Measurements from ENCODE around the gene AK3.
"Not testable (repeated sequence)": the region's sequence is repeated elsewhere in the genome, so short reads cannot be mapped to it uniquely, and the experiment has no call there.

AK3 gene

GRCh38 chr9:4762108-4762885 is 21.3 kb upstream of the AK3 start:
- ATAC-seq (ENCODE audit: low read depth) (peak; percentile 68; the same call in 2 of the 3 replicates), DNase-seq (ENCODE audit: low spot score) (no peak)
- Histone ChIP-seq H3K4me3 (ENCODE audit: severe bottlenecking) (no peak overlapping the region), H3K9me3 (ENCODE audit: severe bottlenecking) (no peaks in the 10 kb centered on the region), H3K36me3 (ENCODE audit: low read depth) (no peaks in the 10 kb centered on the region), H3K4me1 (ENCODE audit: insufficient read depth, poor library complexity, severe bottlenecking) (no peaks in the 10 kb centered on the region), H3K27ac (ENCODE audit: poor library complexity, severe bottlenecking) (no peak overlapping the region), H3K27me3 (ENCODE audit: insufficient read depth, poor library complexity, severe bottlenecking) (no peaks in the 10 kb centered on the region)
- TF ChIP-seq, protein P1, sequence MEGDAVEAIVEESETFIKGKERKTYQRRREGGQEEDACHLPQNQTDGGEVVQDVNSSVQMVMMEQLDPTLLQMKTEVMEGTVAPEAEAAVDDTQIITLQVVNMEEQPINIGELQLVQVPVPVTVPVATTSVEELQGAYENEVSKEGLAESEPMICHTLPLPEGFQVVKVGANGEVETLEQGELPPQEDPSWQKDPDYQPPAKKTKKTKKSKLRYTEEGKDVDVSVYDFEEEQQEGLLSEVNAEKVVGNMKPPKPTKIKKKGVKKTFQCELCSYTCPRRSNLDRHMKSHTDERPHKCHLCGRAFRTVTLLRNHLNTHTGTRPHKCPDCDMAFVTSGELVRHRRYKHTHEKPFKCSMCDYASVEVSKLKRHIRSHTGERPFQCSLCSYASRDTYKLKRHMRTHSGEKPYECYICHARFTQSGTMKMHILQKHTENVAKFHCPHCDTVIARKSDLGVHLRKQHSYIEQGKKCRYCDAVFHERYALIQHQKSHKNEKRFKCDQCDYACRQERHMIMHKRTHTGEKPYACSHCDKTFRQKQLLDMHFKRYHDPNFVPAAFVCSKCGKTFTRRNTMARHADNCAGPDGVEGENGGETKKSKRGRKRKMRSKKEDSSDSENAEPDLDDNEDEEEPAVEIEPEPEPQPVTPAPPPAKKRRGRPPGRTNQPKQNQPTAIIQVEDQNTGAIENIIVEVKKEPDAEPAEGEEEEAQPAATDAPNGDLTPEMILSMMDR (IDR thresholded peaks at IDR 0.05; ENCODE audit: poor library complexity, severe bottlenecking), result peak; percentile 86

DNA sequence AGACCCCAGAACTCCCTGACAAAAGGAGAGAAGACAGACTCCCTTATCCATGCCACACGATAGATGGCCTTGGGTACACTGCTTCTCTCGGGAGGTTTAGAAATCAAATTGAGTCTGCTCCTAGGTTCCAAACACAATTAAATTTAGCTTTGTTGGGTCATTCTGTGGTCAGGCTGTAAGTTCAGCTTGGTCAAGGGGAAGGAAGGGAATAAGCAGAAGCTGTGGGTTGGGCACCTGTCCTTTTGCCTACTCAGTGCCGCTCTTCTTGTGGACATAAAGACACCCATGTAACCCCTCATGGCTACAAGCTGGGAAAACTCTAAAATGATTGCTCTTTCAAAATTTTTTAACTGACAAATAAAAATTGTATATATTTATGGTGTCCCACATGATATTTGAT is 19.1 kb upstream of the AK3 start:
- Histone ChIP-seq H3K27me3 (ENCODE audit: insufficient read depth, poor library complexity, severe bottlenecking) (no peaks in the 10 kb centered on the region), H3K4me1 (ENCODE audit: insufficient read depth, poor library complexity, severe bottlenecking) (peaks cover 5% of the 10 kb centered on the region), H3K36me3 (ENCODE audit: low read depth) (no peaks in the 10 kb centered on the region), H3K27ac (ENCODE audit: poor library complexity, severe bottlenecking) (no peak overlapping the region), H3K9me3 (ENCODE audit: severe bottlenecking) (no peaks in the 10 kb centered on the region), H3K4me3 (ENCODE audit: severe bottlenecking) (no peak overlapping the region)
- no peak for DNase-seq (ENCODE audit: low spot score)
- TF ChIP-seq, protein P1 (IDR thresholded peaks at IDR 0.05; ENCODE audit: poor library complexity, severe bottlenecking), result no peak
- no peak for ATAC-seq (ENCODE audit: low read depth)

DNA sequence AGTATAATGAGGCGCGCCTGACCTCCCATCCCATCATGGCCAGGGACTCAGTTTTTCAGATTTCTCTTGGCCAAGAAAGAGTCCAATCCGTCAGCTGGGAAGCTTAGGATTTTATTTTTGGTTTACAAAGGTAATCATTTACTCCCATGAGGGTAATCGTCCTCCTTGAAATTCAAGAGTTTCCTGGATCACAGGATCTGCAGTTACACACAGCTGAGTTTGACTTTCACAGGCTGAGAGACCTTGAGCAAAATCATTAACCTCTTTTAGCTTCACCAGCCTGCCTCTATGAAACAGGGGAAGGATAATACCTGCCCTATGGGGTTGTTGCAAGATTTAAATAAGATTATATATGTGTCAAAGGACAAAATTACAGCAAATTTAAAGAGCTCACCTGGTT is 15.4 kb upstream of the AK3 start:
- H3K4me3 ChIP-seq (ENCODE audit: severe bottlenecking), result no peak overlapping the region
- ATAC-seq (ENCODE audit: low read depth), result no peak
- TF ChIP-seq, protein P1 (IDR thresholded peaks at IDR 0.05; ENCODE audit: poor library complexity, severe bottlenecking), result no peak
- no peak for DNase-seq (ENCODE audit: low spot score)
- no peaks in the 10 kb centered on the region for H3K9me3 ChIP-seq (ENCODE audit: severe bottlenecking)
- H3K27ac ChIP-seq (ENCODE audit: poor library complexity, severe bottlenecking), result no peak overlapping the region
- H3K27me3 ChIP-seq (ENCODE audit: insufficient read depth, poor library complexity, severe bottlenecking), result no peaks in the 10 kb centered on the region
- H3K4me1 ChIP-seq (ENCODE audit: insufficient read depth, poor library complexity, severe bottlenecking), result peaks cover 9% of the 10 kb centered on the region
- no peaks in the 10 kb centered on the region for H3K36me3 ChIP-seq (ENCODE audit: low read depth)

- no peaks in the 10 kb centered on the region for H3K36me3 ChIP-seq (ENCODE audit: low read depth)
- DNase-seq (ENCODE audit: low spot score), result no peak
- H3K27me3 ChIP-seq (ENCODE audit: insufficient read depth, poor library complexity, severe bottlenecking), result no peaks in the 10 kb centered on the region
- H3K4me1 ChIP-seq (ENCODE audit: insufficient read depth, poor library complexity, severe bottlenecking), result peaks cover 9% of the 10 kb centered on the region
- no peak overlapping the region for H3K4me3 ChIP-seq (ENCODE audit: severe bottlenecking)
- H3K9me3 ChIP-seq (ENCODE audit: severe bottlenecking), result no peaks in the 10 kb centered on the region
- no peak overlapping the region for H3K27ac ChIP-seq (ENCODE audit: poor library complexity, severe bottlenecking)
- ATAC-seq (ENCODE audit: low read depth), result peak; percentile 84
- TF ChIP-seq, protein P1 (IDR thresholded peaks at IDR 0.05; ENCODE audit: poor library complexity, severe bottlenecking), result no peak
Measured at GRCh38 chr9:4755026-4755609, 14.1 kb upstream of the AK3 start.

GRCh38 chr9:4754530-4754929 is 13.5 kb upstream of the AK3 start:
- H3K9me3 ChIP-seq (ENCODE audit: severe bottlenecking); DNase-seq (ENCODE audit: low spot score); H3K36me3 ChIP-seq (ENCODE audit: low read depth); H3K4me3 ChIP-seq (ENCODE audit: severe bottlenecking); H3K27ac ChIP-seq (ENCODE audit: poor library complexity, severe bottlenecking); H3K4me1 ChIP-seq (ENCODE audit: insufficient read depth, poor library complexity, severe bottlenecking); ATAC-seq (ENCODE audit: low read depth); H3K27me3 ChIP-seq (ENCODE audit: insufficient read depth, poor library complexity, severe bottlenecking): not testable (repeated sequence)

Data from RWPE2 (cell line).